ENCODE results near the gene ADAMTS17.

Gene ADAMTS17

GRCh38 chr15:100373942-100374341 lies 32.2 kb upstream of the ADAMTS17 start:
- Mint-ChIP-seq H3K4me3 (peak overlapping the region; percentile 59 to 77 (median 72)), H3K36me3 (ENCODE audit: low read depth) (peaks cover 6% of the 10 kb centered on the region), H3K27ac (no peak overlapping the region), H3K27me3 (ENCODE audit: low read depth) (peaks cover 42% of the 10 kb centered on the region), H3K4me1 (no peaks in the 10 kb centered on the region), H3K9me3 (peaks cover 31% of the 10 kb centered on the region)
- TF ChIP-seq, protein P1, sequence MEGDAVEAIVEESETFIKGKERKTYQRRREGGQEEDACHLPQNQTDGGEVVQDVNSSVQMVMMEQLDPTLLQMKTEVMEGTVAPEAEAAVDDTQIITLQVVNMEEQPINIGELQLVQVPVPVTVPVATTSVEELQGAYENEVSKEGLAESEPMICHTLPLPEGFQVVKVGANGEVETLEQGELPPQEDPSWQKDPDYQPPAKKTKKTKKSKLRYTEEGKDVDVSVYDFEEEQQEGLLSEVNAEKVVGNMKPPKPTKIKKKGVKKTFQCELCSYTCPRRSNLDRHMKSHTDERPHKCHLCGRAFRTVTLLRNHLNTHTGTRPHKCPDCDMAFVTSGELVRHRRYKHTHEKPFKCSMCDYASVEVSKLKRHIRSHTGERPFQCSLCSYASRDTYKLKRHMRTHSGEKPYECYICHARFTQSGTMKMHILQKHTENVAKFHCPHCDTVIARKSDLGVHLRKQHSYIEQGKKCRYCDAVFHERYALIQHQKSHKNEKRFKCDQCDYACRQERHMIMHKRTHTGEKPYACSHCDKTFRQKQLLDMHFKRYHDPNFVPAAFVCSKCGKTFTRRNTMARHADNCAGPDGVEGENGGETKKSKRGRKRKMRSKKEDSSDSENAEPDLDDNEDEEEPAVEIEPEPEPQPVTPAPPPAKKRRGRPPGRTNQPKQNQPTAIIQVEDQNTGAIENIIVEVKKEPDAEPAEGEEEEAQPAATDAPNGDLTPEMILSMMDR (IDR thresholded peaks at IDR 0.05; ENCODE audit: unreplicated experiment in 3 of 3), result no peak

DNA sequence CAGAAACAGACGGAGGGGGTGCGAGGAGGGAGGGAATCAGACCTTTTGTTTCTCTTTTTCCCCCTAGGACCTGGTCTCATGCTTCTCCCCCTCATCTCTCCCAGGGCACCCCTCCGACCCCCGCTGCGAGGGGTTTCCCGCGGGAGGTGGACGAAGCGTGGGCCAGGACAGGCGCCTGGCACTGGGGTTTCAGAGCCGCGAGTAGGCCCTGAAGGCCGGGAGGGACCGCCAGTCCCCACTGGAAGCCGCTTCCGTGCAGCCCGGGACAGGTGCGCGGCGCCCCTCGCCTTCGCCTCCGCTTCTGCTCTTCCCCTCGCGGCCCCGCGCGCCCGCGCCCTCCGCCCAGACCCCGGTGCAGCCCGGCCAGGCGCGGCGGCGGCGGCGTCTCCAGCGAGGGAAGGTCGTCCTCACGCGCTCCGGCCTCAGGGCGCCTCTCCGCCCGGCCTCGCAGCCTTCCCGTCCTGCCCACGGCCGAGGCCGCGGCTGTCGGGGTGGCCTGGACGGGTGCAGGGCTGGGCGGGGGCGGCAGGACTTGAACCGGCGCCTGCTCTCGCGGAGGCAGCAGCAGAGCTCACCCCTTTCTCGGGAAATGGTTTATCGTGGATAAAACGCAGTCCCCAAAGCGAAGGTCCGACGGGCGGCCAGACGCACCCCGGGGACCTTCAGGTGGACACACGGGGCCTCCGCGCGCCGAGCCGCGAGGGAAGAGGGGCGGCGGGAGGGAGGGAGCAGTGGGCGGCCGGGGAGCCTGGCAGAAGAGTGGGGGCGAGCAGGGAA lies 31.5 kb upstream of the ADAMTS17 start:
- peaks cover 31% of the 10 kb centered on the region for H3K9me3 Mint-ChIP-seq

DNA sequence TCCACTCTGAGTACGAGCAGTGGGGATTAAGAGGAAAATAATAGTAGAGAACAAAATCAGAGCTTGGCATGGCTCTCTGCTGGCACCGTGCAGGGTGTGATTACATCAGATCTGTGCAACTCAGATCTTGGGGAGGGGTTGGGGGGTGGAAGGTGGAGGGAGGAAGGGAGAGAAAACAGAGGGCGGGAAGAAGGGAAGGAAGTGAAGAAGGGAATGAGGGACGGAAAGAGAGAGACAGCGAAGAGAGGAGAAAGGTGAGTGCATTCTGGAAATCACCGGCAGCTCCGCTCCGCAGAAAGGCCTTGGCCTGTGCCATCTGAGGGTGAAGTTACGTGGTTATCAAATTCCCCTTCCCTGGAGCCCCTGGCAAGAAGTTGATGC lies 31.0 kb upstream of the ADAMTS17 start:
- Mint-ChIP-seq H3K27me3 (ENCODE audit: low read depth) (peaks cover 42% of the 10 kb centered on the region), H3K36me3 (ENCODE audit: low read depth) (peaks cover 6% of the 10 kb centered on the region), H3K9me3 (peaks cover 31% of the 10 kb centered on the region), H3K4me3 (peak overlapping the region; percentile 22 to 72 (median 71)), H3K27ac (peak overlapping the region in 1 of 3 experiments; percentile 4), H3K4me1 (no peaks in the 10 kb centered on the region)
- TF ChIP-seq, protein P1 (IDR thresholded peaks at IDR 0.05; ENCODE audit: unreplicated experiment in 3 of 3), result no peak

More for the DNA sequence above, 31.5 kb upstream of the ADAMTS17 start:
- TF ChIP-seq, protein P1 (IDR thresholded peaks at IDR 0.05; ENCODE audit: unreplicated experiment in 3 of 3), result no peak
- Mint-ChIP-seq H3K27me3 (ENCODE audit: low read depth) (peaks cover 42% of the 10 kb centered on the region), H3K27ac (no peak overlapping the region), H3K4me1 (no peaks in the 10 kb centered on the region), H3K36me3 (ENCODE audit: low read depth) (peaks cover 6% of the 10 kb centered on the region), H3K4me3 (peak overlapping the region in 2 of 3 experiments; percentile 71 to 72)

DNA sequence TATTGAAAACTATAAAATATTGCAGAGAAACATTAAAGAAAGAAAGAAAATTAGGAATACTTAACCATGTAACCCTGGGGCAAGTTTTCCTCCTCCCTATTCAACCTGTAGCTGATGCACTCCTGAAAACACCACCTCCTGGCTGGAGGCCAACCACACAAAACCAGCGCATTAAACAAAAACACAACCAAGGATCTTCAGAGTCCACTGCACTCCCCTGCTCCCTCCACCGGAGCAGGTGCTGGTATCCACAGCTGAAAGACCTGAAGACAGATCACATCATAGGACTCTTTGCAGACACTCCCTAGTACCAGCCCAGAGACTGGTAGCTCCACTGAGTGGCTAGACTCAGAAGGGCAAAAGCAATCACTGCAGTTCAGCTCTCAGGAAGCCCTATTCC lies 13.6 kb upstream of the ADAMTS17 start:
- H3K27me3 Mint-ChIP-seq (ENCODE audit: low read depth), result peaks cover 9% of the 10 kb centered on the region
- H3K4me1 Mint-ChIP-seq, result peaks cover 4% of the 10 kb centered on the region
- H3K4me3 Mint-ChIP-seq, result no peak overlapping the region
- H3K27ac Mint-ChIP-seq, result no peak overlapping the region
- TF ChIP-seq, protein P1 (IDR thresholded peaks at IDR 0.05; ENCODE audit: unreplicated experiment in 3 of 3), result no peak
- H3K36me3 Mint-ChIP-seq (ENCODE audit: low read depth), result no peaks in the 10 kb centered on the region
- H3K9me3 Mint-ChIP-seq, result peaks cover 31% of the 10 kb centered on the region

GRCh38 chr15:100353449-100353848 lies 11.7 kb upstream of the ADAMTS17 start:
- H3K27me3 Mint-ChIP-seq (ENCODE audit: low read depth), result peaks cover 9% of the 10 kb centered on the region
- H3K27ac Mint-ChIP-seq, result no peak overlapping the region
- no peak overlapping the region for H3K4me3 Mint-ChIP-seq
- TF ChIP-seq, protein P1 (IDR thresholded peaks at IDR 0.05; ENCODE audit: unreplicated experiment in 3 of 3), result no peak
- no peaks in the 10 kb centered on the region for H3K36me3 Mint-ChIP-seq (ENCODE audit: low read depth)
- peaks cover 18% of the 10 kb centered on the region for H3K9me3 Mint-ChIP-seq
- H3K4me1 Mint-ChIP-seq, result peaks cover 12% of the 10 kb centered on the region

Measured in nephron (organoid).